Measurements from ENCODE around the gene SLC25A25. TPM values are rescaled to one million over a fixed set of nuclear protein-coding genes. Genes with fewer than 3 reads are reported as not detected.
A peak's percentile ranks its signal among the peaks of the same experiment; 100 is the strongest.

The SLC25A25 gene
- total RNA-seq, 8 experiments from 2014 or later = 10.0 to 39.7 (median 19.0) TPM

- Histone ChIP-seq H3K4me1 (replicated peaks in 1 of 2) (peaks cover 69 to 75% of the 10 kb centered on the region in 2 donors), H3K4me3 (no peak overlapping the region), H3K27ac (no peak overlapping the region)
- in situ Hi-C loops (cut with MboI; ENCODE audit: low pct_unique_long_range_greater_than_20kb in 2 of 9, low sequenced_read_pairs in 9 of 9, unreplicated experiment in 9 of 9) = no loop called here
- 71 to 100% (median 87%) methylated on average over 2 to 16 of the region's 19 CpGs; no CpG with 5 or more reads in 1 of the 10 experiments for WGBS, 10 experiments
- no peak for ATAC-seq (replicated peaks in 6 of 8)
Measured at GRCh38 chr9:128096616-128097536, 28.8 kb downstream of the SLC25A25 start.

GRCh38 chr9:128097543-128098296, 29.7 kb downstream of the SLC25A25 start:
- H3K4me1 ChIP-seq (replicated peaks in 1 of 2) = peaks cover 61 to 67% of the 10 kb centered on the region in 2 donors
- no peak for ATAC-seq (replicated peaks in 6 of 8)
- 0 to 100% (median 61%) methylated on average over 1 to 7 of the region's 13 CpGs; no CpG with 5 or more reads in 3 of the 10 experiments for WGBS, 10 experiments
- in situ Hi-C loops (cut with MboI; ENCODE audit: low pct_unique_long_range_greater_than_20kb in 2 of 9, low sequenced_read_pairs in 9 of 9, unreplicated experiment in 9 of 9) = no loop called here
- peak overlapping the region; percentile 18 to 45 (median 32) for H3K4me3 ChIP-seq
- peak overlapping the region; percentile 50 to 70 for H3K27ac ChIP-seq

DNA sequence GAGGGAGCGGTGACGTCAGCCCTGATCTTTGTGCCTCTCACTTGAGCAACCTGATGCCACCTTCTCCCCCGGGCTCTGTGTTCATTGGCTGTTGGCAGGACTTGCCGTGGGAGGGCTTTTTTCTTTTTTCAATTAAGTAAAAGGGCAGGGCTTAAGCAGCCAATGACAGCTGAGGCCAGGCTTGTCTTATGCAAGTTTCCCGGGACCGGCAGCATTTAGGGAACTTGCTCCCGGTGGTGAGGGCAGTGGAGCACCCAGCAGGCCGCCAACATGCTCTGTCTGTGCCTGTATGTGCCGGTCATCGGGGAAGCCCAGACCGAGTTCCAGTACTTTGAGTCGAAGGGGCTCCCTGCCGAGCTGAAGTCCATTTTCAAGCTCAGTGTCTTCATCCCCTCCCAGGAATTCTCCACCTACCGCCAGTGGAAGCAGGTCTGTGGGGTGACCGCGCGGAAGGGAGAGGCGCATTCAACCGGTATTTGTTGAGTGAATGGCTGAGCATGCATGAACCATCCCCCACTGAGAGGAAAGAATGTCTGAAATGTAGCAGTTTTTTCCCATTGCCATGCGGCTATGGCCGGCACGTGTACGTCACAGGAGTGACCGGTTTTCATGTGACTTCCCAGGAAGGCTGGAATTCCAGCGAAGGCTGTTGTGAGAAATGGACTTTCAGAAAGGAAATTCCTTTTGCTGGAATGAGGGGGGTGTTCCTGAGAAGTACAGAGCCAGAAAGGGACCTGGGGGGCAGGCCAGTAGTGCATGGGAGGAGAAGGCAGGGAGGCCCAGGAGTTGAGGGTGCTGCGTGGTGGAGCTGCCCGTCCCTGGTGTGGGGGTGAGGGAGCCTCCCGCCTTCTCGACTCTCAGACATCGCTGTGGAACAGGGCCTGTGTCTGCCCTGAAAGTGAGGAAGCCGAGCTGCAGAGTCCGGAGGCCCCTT, 30.5 kb downstream of the SLC25A25 start:
- H3K4me1 ChIP-seq (replicated peaks in 1 of 2) = peaks cover 53 to 58% of the 10 kb centered on the region in 2 donors
- H3K27ac ChIP-seq = peak overlapping the region; percentile 50 to 70
- WGBS, 10 experiments = 0 to 32% (median 2%) methylated on average over 3 to 12 of the region's 32 CpGs; no CpG with 5 or more reads in 1 of the 10 experiments
- peak; percentile 51 to 80 (median 60) for ATAC-seq (replicated peaks in 6 of 8)
- H3K4me3 ChIP-seq = peak overlapping the region; percentile 18 to 45 (median 32)
- in situ Hi-C loops (cut with MboI; ENCODE audit: low pct_unique_long_range_greater_than_20kb in 2 of 9, low sequenced_read_pairs in 9 of 9, unreplicated experiment in 9 of 9) = no loop called here

DNA sequence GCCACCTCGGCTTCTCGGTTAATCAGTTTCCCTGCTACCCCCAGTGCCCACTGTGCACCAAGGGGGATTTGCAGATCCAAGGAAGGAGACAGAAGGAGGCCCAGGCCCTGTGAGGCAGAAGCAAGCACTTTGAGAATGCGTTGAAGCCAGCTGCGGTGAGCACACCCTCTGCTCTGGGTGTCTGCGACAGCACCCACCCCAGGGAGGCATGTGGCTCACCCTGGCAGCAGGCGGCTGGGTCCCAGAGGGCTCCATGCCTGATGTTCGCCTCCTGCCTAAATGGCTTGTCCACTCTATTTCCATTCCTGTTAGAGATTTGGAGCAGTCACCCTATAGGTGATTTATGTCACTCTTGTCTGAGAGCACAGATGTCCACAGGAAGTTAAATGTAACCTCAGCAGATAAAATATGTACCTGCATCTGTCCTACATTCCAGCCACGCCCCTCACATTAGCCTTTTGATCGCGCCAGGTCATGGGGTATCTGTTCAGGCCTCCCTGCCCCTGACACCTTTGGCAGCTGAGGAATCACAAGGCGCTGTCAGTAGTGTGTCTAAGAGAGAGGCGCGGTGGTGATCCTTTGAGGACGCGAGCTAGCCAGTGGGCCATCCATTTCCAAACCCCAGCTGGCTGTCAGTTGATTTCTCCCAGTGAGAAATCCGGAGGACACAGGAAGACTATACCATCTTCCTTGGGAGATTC, 31.3 kb downstream of the SLC25A25 start:
- Histone ChIP-seq H3K27ac (peak overlapping the region; percentile 50 to 70), H3K4me3 (peak overlapping the region; percentile 18 to 45 (median 32)), H3K4me1 (replicated peaks in 1 of 2) (peaks cover 47 to 52% of the 10 kb centered on the region in 2 donors)
- 8 to 80% (median 48%) methylated on average over 1 to 11 of the region's 16 CpGs; no CpG with 5 or more reads in 4 of the 10 experiments for WGBS, 10 experiments
- in situ Hi-C loops (cut with MboI; ENCODE audit: low pct_unique_long_range_greater_than_20kb in 2 of 9, low sequenced_read_pairs in 9 of 9, unreplicated experiment in 9 of 9) = no loop called here
- peak in 6 of 8 experiments; percentile 1 to 15 (median 4) for ATAC-seq (replicated peaks in 6 of 8)

- peak in 2 of 8 experiments; percentile 1 to 8 for ATAC-seq (replicated peaks in 6 of 8)
Measured at GRCh38 chr9:128099932-128100491, 32.0 kb downstream of the SLC25A25 start.

GRCh38 chr9:128100581-128100980, 32.5 kb downstream of the SLC25A25 start:
- peaks cover 36 to 41% of the 10 kb centered on the region in 2 donors for H3K4me1 ChIP-seq (replicated peaks in 1 of 2)
- WGBS, 10 experiments = 0 to 94% (median 93%) methylated on average over 1 to 10 of the region's 10 CpGs; no CpG with 5 or more reads in 5 of the 10 experiments
- no peak for ATAC-seq (replicated peaks in 6 of 8)
- H3K27ac ChIP-seq = no peak overlapping the region
- in situ Hi-C loops (cut with MboI; ENCODE audit: low pct_unique_long_range_greater_than_20kb in 2 of 9, low sequenced_read_pairs in 9 of 9, unreplicated experiment in 9 of 9) = no loop called here
- H3K4me3 ChIP-seq = no peak overlapping the region

More at GRCh38 chr9:128099932-128100491, 32.0 kb downstream of the SLC25A25 start:
- H3K4me3 ChIP-seq = peak overlapping the region in 1 of 5 donors; percentile 45
- in situ Hi-C loops (cut with MboI; ENCODE audit: low pct_unique_long_range_greater_than_20kb in 2 of 9, low sequenced_read_pairs in 9 of 9, unreplicated experiment in 9 of 9) = no loop called here
- no peak overlapping the region for H3K27ac ChIP-seq
- H3K4me1 ChIP-seq (replicated peaks in 1 of 2) = peaks cover 41 to 47% of the 10 kb centered on the region in 2 donors
- WGBS, 10 experiments = 61 to 100% (median 86%) methylated on average over 1 to 11 of the region's 16 CpGs; no CpG with 5 or more reads in 4 of the 10 experiments

- 83 to 100% (median 95%) methylated on average over 1 to 5 of the region's 12 CpGs; no CpG with 5 or more reads in 4 of the 10 experiments for WGBS, 10 experiments
Measured at GRCh38 chr9:128101231-128101661, 33.2 kb downstream of the SLC25A25 start.

GRCh38 chr9:128101690-128102089, 33.7 kb downstream of the SLC25A25 start:
- WGBS, 10 experiments = 59 to 93% (median 83%) methylated on average over 3 to 6 of the region's 20 CpGs; no CpG with 5 or more reads in 4 of the 10 experiments
- in situ Hi-C loops (cut with MboI; ENCODE audit: low pct_unique_long_range_greater_than_20kb in 2 of 9, low sequenced_read_pairs in 9 of 9, unreplicated experiment in 9 of 9) = no loop called here
- no peak overlapping the region for H3K4me3 ChIP-seq
- ATAC-seq (replicated peaks in 6 of 8) = no peak
- no peak overlapping the region for H3K27ac ChIP-seq
- H3K4me1 ChIP-seq (replicated peaks in 1 of 2) = peaks cover 36 to 41% of the 10 kb centered on the region in 2 donors

More at GRCh38 chr9:128101231-128101661, 33.2 kb downstream of the SLC25A25 start:
- Histone ChIP-seq H3K27ac (no peak overlapping the region), H3K4me1 (replicated peaks in 1 of 2) (peaks cover 36 to 41% of the 10 kb centered on the region in 2 donors), H3K4me3 (no peak overlapping the region)
- in situ Hi-C loops (cut with MboI; ENCODE audit: low pct_unique_long_range_greater_than_20kb in 2 of 9, low sequenced_read_pairs in 9 of 9, unreplicated experiment in 9 of 9) = no loop called here
- no peak for ATAC-seq (replicated peaks in 6 of 8)

DNA sequence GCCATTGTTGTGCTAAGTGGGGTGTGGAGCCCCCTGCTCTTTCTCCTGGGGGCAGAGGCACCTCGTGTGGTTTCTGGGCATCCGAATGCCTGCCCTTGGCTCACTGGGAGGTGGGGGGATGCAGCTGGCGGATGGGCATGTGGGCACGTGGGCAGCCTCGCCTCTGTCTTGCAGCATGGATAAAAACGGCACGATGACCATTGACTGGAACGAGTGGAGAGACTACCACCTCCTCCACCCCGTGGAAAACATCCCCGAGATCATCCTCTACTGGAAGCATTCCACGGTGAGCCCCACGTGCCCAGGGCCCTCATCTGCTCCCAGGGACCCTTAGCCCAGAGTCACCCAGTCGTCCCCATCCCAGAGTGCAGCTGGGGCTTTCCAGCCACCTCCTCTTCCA, 34.2 kb downstream of the SLC25A25 start:
- in situ Hi-C loops (cut with MboI; ENCODE audit: low pct_unique_long_range_greater_than_20kb in 2 of 9, low sequenced_read_pairs in 9 of 9, unreplicated experiment in 9 of 9) = no loop called here
- H3K4me1 ChIP-seq (replicated peaks in 1 of 2) = peaks cover 36 to 41% of the 10 kb centered on the region in 2 donors
- WGBS, 10 experiments = 80 to 96% methylated on average over 1 to 4 of the region's 13 CpGs; no CpG with 5 or more reads in 8 of the 10 experiments
- ATAC-seq (replicated peaks in 6 of 8) = no peak
- H3K4me3 ChIP-seq = no peak overlapping the region
- no peak overlapping the region for H3K27ac ChIP-seq

- no peak overlapping the region for H3K4me3 ChIP-seq
- H3K4me1 ChIP-seq (replicated peaks in 1 of 2) = peaks cover 31 to 38% of the 10 kb centered on the region in 2 donors
- in situ Hi-C loops (cut with MboI; ENCODE audit: low pct_unique_long_range_greater_than_20kb in 2 of 9, low sequenced_read_pairs in 9 of 9, unreplicated experiment in 9 of 9) = no loop called here
- no peak for ATAC-seq (replicated peaks in 6 of 8)
- no peak overlapping the region for H3K27ac ChIP-seq
- WGBS, 10 experiments = 70 to 100% (median 93%) methylated on average over 2 to 22 of the region's 23 CpGs; no CpG with 5 or more reads in 5 of the 10 experiments
Measured at GRCh38 chr9:128102861-128103588, 35.0 kb downstream of the SLC25A25 start.

DNA sequence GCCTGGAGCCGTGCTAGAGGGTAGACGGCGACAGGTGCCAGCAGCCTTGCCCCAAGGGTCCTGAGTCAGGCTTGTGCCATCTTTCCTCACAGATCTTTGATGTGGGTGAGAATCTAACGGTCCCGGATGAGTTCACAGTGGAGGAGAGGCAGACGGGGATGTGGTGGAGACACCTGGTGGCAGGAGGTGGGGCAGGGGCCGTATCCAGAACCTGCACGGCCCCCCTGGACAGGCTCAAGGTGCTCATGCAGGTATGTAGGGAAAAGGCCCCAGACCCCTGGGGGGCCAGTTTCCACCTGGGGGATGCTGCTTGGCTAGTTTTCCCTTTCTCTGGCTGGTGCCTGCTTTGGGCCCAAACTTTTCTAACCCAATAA, 35.5 kb downstream of the SLC25A25 start:
- Histone ChIP-seq H3K4me3 (no peak overlapping the region), H3K4me1 (replicated peaks in 1 of 2) (peaks cover 30 to 37% of the 10 kb centered on the region in 2 donors), H3K27ac (no peak overlapping the region)
- in situ Hi-C loops (cut with MboI; ENCODE audit: low pct_unique_long_range_greater_than_20kb in 2 of 9, low sequenced_read_pairs in 9 of 9, unreplicated experiment in 9 of 9) = no loop called here
- WGBS, 10 experiments = 40 to 100% (median 98%) methylated on average over 1 to 3 of the region's 8 CpGs; no CpG with 5 or more reads in 6 of the 10 experiments
- no peak for ATAC-seq (replicated peaks in 6 of 8)
